Measurements from ENCODE around the gene TERT.

Gene TERT

DNA sequence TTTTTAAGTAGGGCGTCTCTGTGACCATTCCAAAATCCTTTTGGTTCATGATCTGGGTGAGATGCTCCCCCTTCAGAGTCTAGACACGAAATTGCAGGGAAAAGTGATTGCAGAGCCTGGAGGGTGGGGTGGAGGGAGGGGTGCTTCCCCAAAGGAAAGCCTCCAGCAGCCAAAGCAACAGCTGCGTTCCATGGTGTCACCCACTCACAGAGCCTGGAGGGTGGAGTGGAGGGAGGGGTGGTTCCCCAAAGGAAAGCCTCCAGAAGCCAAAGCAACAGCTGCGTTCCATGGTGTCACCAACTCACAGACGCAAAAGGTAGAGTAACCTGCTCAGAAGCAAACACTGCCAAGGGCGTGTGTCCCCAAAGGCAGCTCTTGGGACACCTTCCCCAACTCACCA, 47.1 kb downstream of the TERT start:
- Histone ChIP-seq H3K9ac (ENCODE audit: low read depth, low read length) (no peak overlapping the region), H3K36me3 (ENCODE audit: insufficient read depth, low read length) (no peaks in the 10 kb centered on the region), H3K9me3 (ENCODE audit: control insufficient read depth, insufficient read depth, low read length) (no peaks in the 10 kb centered on the region), H3K4me1 (ENCODE audit: insufficient read depth, low read length) (no peaks in the 10 kb centered on the region)

DNA sequence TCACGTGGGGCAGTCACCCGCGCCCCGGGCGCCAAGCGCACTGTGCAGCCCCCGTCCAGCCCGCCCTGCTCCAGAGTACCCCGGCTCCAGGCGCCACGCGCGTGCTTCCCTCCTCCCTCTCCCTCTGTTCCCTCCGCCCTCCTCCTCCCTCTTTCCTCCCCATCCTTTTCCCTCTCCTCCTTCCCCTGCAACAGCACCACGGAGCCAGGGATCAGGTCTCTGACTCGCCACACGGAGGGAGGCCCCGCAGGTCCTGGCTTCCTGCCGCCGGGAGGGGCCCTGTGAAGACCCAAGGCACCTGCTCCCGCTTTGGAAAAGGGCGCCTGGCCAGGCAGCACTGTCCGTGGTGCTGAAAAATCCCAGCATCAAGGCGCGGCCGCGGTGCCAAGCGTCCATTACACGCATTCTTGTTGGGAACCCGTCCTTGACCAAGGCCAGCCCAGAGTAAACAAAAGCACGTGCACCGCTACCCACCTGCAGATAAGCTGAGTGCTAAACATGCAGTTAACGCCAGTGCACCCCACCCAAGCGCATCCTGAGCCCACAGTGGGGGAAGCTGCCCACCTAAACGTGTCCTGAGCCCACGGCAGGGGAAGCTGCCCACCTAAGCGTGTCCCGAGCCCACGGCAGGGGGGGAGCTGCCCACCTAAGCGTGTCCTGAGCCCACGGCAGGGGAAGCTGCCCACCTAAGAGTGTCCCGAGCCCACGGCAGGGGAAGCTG, 48.0 kb downstream of the TERT start:
- H3K9ac ChIP-seq (ENCODE audit: low read depth, low read length): no peak overlapping the region

DNA sequence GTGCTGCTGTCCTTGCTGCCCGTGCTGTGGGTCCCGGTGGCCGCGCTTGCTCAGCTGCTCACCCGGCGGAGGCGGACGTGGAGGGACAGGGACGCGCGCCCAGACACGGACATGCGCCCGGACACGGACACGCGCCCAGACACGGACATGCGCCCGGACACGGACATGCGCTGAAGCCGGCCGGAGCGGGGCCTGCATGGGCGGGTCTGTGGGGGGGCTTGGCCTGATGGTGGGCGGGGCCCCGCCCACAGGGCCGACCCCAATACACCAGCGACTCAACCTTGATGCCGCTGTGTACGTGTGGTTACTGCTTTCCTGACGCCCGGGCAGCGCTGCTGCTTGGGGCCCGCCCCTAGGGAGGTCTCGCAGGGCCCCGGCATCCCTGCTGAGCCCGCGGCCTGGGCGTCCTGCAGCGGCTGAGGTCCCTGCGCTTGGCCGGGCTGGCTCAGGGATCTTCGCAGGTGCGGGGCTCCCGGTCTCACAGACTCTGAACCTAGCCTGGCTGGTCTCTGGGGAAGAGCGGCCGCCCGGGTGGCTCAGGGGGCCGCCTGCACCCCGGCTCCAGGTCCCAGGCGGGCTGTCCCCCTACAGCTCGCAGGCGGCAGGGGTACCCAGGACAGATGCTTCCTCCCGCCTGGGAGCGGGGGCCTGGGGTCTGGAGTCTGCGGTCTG, 48.8 kb downstream of the TERT start:
- H3K9me3 ChIP-seq (ENCODE audit: control insufficient read depth, insufficient read depth, low read length): no peaks in the 10 kb centered on the region
- no peaks in the 10 kb centered on the region for H3K4me1 ChIP-seq (ENCODE audit: insufficient read depth, low read length)
- no peaks in the 10 kb centered on the region for H3K36me3 ChIP-seq (ENCODE audit: insufficient read depth, low read length)
- no peak overlapping the region for H3K9ac ChIP-seq (ENCODE audit: low read depth, low read length)

More for the DNA sequence above, 48.0 kb downstream of the TERT start:
- Histone ChIP-seq H3K36me3 (ENCODE audit: insufficient read depth, low read length) (no peaks in the 10 kb centered on the region), H3K4me1 (ENCODE audit: insufficient read depth, low read length) (no peaks in the 10 kb centered on the region), H3K9me3 (ENCODE audit: control insufficient read depth, insufficient read depth, low read length) (no peaks in the 10 kb centered on the region)

DNA sequence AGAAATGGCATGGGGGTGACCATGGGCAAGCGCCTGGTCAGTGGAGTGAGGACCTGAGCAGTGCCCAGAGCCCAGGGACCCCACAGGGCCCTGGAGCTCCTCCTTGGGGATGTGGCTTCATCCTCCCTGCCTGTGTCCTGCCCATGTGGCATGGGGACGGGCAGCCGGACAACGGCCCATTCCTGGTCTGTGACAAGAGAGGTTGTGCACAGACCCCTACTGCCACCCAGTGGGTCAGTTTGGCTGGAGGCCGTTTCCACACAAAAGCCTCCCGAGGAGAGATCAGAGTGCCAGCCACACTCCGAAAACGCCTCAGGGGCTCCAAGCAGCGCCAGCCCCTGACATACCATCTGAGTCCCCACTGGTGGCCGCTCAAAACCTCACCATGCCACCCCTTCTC, 49.9 kb downstream of the TERT start:
- Histone ChIP-seq H3K9me3 (ENCODE audit: control insufficient read depth, insufficient read depth, low read length) (no peaks in the 10 kb centered on the region), H3K36me3 (ENCODE audit: insufficient read depth, low read length) (no peaks in the 10 kb centered on the region), H3K4me1 (ENCODE audit: insufficient read depth, low read length) (no peaks in the 10 kb centered on the region), H3K9ac (ENCODE audit: low read depth, low read length) (no peak overlapping the region)

DNA sequence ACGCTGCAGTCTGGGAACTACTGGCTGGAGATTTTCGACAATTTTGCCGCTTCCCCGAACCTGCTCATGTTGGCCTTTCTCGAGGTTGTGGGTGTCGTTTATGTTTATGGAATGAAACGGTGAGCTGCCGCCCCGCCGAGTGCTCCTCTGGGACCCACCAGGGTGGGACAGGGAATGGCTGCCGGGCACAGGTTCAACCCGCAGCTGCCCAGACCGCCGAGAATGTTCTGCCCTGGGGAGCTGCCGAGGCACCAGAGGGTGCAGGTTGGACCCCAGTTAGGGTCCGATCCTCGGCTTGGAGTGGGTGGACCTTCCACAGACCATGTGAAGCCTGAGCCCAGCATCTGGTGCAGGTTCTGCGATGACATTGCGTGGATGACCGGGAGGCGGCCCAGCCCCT, 50.6 kb downstream of the TERT start:
- no peaks in the 10 kb centered on the region for H3K36me3 ChIP-seq (ENCODE audit: insufficient read depth, low read length)
- H3K4me1 ChIP-seq (ENCODE audit: insufficient read depth, low read length): no peaks in the 10 kb centered on the region
- H3K9ac ChIP-seq (ENCODE audit: low read depth, low read length): no peak overlapping the region
- no peaks in the 10 kb centered on the region for H3K9me3 ChIP-seq (ENCODE audit: control insufficient read depth, insufficient read depth, low read length)

DNA sequence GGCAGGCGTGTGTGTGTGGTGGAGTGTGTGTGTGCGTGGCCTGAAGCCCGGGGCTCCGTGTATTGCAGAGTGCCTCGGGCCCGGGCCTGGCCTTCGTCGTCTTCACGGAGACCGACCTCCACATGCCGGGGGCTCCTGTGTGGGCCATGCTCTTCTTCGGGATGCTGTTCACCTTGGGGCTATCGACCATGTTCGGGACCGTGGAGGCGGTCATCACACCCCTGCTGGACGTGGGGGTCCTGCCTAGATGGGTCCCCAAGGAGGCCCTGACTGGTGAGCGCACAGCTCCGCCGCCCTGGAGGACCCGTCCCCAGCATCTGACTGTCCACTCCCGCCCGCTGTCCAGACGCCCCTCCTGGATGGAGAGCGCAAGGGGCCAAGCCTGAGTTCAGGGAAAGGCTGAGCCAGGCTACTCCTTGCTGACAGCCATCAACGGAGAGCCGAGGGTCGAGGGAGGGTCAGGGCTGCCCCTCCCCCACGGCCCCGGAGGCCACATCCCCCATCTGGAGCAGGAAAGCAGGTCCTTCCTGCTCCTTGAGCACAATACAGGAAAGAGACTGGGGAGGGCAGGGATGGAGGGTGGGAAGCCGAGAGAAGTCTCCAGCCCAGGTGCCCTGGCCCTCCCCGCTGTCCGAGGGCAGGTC, 51.3 kb downstream of the TERT start:
- H3K4me1 ChIP-seq (ENCODE audit: insufficient read depth, low read length): no peaks in the 10 kb centered on the region
- no peaks in the 10 kb centered on the region for H3K36me3 ChIP-seq (ENCODE audit: insufficient read depth, low read length)
- H3K9me3 ChIP-seq (ENCODE audit: control insufficient read depth, insufficient read depth, low read length): no peaks in the 10 kb centered on the region

DNA sequence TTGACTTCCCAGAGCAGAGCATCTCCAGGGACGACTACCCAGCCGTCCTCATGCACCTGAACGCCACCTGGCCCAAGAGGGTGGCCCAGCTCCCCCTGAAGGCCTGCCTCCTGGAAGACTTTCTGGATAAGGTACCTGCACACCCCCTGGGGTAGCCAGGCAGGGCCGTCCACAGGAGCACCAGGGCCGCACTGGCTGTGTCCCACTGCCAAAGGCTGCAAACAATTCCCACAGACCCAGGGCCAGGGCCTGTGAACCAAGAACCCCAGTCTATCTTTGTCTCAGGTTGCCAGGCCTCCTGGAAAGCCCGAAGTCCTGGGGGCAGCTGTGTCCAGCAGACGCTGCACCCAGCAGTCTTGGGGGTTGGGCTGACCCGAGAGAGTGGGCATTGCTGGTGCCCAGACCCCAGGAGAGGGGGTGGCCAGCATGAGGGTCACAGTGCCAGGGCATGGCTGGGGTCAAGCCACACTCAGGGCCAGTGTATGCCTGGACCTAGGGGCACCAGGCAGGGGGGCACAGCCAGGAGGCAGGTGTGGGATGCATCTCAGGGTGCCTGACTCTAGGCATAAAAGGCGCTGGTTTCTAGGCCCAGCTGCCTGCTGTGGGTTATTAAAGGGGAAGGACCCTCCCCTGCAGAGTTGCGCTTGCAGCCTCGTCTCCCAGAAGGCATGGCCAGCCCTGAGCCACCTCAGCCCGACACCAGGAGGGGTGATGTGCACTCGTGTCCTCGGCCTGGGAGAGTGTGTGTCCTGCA, 52.0 kb downstream of the TERT start:
- Histone ChIP-seq H3K4me1 (ENCODE audit: insufficient read depth, low read length) (no peaks in the 10 kb centered on the region), H3K36me3 (ENCODE audit: insufficient read depth, low read length) (no peaks in the 10 kb centered on the region), H3K9me3 (ENCODE audit: control insufficient read depth, insufficient read depth, low read length) (no peaks in the 10 kb centered on the region), H3K9ac (ENCODE audit: low read depth, low read length) (no peak overlapping the region)

More for the DNA sequence above, 51.3 kb downstream of the TERT start:
- no peak overlapping the region for H3K9ac ChIP-seq (ENCODE audit: low read depth, low read length)

DNA sequence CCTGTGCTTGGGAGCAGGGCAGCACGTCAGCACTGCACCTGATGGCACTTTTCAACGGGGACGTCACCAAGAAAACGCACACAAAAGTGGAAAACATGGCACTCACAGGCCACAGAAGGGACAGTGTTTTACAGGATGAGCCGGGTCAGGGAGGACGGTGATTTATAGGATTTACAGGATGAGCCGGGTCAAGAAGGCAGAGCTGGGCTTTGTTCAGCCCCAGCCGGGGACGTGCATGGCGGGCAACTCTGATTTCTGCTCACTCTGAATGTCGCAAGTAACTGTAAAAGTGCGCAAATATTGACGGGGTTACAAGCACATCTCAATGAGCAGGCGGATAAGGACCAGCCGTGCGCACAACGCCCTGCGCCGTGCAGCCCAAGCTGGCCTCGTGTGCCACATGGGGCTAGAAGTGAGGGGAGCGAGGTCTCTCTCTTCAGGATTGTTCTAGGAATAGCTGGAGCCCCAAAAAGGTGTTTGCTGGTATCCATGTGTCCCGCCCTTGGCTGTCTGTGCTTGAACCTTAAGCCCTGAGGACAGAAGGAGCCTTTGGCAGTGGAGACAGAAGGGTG, 53.3 kb downstream of the TERT start:
- Histone ChIP-seq H3K9ac (ENCODE audit: low read depth, low read length) (no peak overlapping the region), H3K36me3 (ENCODE audit: insufficient read depth, low read length) (no peaks in the 10 kb centered on the region), H3K9me3 (ENCODE audit: control insufficient read depth, insufficient read depth, low read length) (no peaks in the 10 kb centered on the region), H3K4me1 (ENCODE audit: insufficient read depth, low read length) (no peaks in the 10 kb centered on the region)

DNA sequence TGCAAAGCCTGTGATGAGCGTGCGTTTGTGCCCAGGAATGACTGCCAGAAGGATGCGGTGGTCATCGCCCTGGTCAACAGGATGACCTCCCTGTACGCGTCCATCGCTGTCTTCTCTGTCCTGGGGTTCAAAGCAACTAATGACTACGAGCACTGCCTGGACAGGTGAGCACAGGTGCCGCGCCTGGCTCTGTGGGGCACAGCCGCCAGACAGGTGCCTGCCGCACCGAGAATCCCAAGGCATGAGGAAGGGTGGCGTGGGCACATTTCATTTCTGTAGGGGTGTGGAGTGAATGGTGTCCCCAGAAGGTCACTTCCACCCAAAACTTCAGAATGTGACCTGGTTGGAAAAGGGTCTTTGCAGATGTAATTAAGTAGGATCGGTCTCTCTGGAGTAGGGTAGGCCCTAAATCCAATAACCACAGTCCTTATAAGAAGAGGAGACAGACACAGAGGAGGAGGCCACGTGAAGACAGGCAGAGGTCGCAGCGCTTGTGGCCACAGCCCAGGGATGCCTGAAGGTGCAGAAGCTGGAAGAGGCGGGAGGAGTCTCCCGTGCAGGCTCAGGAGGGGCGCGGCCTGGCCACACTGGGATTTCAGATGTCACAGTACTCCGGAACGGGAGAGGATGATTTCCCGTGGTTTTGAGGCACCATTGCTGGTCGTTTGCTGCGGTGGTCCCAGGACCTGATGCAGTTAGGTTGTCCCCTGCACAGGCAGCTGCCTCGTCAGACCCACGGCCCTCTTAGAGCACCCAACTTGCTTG, 54.2 kb downstream of the TERT start:
- H3K9me3 ChIP-seq (ENCODE audit: control insufficient read depth, insufficient read depth, low read length): no peaks in the 10 kb centered on the region
- no peak overlapping the region for H3K9ac ChIP-seq (ENCODE audit: low read depth, low read length)
- H3K4me1 ChIP-seq (ENCODE audit: insufficient read depth, low read length): no peaks in the 10 kb centered on the region
- H3K36me3 ChIP-seq (ENCODE audit: insufficient read depth, low read length): no peaks in the 10 kb centered on the region

DNA sequence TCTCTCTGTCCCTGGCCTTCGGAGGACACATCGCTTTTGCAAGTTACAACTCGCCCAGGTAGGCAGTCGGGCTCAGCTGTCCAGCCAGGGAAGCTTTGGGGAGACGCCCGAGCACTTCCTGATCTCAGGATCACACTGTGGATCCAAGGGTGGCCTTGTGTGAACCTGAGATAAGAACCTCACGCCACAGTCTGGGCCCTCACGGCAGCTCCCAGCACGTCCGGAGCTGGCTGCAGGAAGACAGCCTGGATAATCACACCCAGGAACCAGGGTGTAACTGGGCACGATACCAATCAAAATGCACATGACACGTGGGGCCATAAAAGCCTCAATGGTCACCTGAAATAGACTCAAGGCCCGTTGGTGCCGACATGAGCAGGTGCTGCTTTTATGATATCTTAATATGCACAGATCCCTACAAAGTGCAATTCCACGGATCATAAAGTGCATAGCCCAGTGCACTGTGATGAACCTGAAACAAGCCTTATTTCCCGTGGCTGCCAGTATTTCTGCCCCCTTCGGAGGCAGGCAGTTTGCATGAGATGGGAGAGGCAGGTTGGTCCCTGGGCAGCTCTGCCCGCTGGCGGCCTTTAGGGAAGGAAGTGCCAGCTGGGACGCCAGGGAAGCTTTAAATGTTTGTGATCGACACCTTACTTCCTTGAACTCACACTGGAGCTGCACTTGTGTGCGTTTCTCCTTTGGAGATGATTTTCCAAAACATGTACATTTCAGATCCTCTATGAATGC, 55.2 kb downstream of the TERT start:
- Histone ChIP-seq H3K36me3 (ENCODE audit: insufficient read depth, low read length) (no peaks in the 10 kb centered on the region), H3K9ac (ENCODE audit: low read depth, low read length) (no peak overlapping the region), H3K9me3 (ENCODE audit: control insufficient read depth, insufficient read depth, low read length) (no peaks in the 10 kb centered on the region), H3K4me1 (ENCODE audit: insufficient read depth, low read length) (no peaks in the 10 kb centered on the region)

DNA sequence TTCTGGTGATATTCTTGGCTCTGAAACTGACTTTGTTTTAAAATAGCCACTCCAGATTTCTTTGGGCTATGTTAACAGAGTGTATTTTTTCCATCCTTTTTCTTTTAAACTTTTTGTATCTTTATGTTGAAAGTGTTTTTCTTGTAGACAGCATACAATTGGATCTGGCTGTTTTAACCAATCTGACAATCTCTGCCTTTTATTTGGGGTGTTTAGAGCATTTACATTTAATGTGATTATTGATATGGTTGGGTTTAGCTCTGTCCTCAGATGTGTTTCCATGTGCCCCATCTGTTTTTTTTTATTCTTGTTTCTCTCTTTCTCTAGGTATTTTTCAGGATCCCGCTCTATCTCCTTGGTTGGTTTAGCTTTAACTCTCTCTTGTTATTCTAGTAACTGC, 59.0 kb downstream of the TERT start:
- H3K36me3 ChIP-seq (ENCODE audit: insufficient read depth, low read length): no peaks in the 10 kb centered on the region
- no peak overlapping the region for H3K9ac ChIP-seq (ENCODE audit: low read depth, low read length)
- H3K4me1 ChIP-seq (ENCODE audit: insufficient read depth, low read length): no peaks in the 10 kb centered on the region
- no peaks in the 10 kb centered on the region for H3K9me3 ChIP-seq (ENCODE audit: control insufficient read depth, insufficient read depth, low read length)

DNA sequence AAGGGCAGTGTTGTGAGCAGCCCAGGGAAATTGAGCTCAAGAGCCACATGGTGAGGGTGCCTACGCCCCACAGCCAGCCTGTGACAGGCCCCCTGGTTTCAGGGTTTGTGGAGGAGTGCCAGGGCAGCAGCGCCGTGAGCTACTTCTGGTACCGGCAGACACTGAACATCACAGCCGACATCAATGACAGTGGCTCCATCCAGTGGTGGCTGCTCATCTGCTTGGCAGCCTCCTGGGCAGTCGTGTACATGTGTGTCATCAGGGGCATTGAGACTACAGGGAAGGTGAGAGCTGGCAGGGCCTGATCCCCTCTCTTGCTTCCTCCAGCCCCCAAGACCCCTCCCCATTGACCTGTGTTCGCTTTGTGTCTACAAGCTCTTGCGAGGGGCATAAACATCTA, 59.5 kb downstream of the TERT start:
- H3K9me3 ChIP-seq (ENCODE audit: control insufficient read depth, insufficient read depth, low read length): no peaks in the 10 kb centered on the region
- no peak overlapping the region for H3K9ac ChIP-seq (ENCODE audit: low read depth, low read length)
- no peaks in the 10 kb centered on the region for H3K36me3 ChIP-seq (ENCODE audit: insufficient read depth, low read length)
- no peaks in the 10 kb centered on the region for H3K4me1 ChIP-seq (ENCODE audit: insufficient read depth, low read length)

DNA sequence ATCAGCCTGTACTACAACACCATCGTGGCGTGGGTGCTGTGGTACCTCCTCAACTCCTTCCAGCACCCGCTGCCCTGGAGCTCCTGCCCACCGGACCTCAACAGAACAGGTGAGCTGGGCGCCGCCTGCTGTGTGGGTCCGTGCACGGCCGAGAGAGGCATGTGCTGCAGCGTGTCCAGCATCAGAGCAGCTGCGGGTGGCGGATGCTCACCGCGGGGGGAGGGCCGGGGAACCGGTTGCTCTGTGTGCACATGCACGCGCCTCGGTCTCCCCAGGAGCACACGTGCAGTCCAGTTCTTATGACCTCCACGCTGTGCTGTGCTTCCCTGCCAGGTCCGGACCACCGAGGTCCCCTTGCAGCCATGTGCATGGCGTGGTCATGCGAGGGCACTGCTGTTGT, 62.1 kb downstream of the TERT start:
- Histone ChIP-seq H3K9ac (ENCODE audit: low read depth, low read length) (no peak overlapping the region), H3K9me3 (ENCODE audit: control insufficient read depth, insufficient read depth, low read length) (no peaks in the 10 kb centered on the region), H3K4me1 (ENCODE audit: insufficient read depth, low read length) (no peaks in the 10 kb centered on the region), H3K36me3 (ENCODE audit: insufficient read depth, low read length) (no peaks in the 10 kb centered on the region)
